Transverse colon (tissue), 3 donors: ENCODE measurements around the gene TCF19.

ENCODE experiments used
- CTCF ChIP-seq, 5 experiments: fragments of 200-600 bp in 3 of 5; fragments of 450-650 bp in 2 of 5; sonication (generic) in 3 of 5; IDR thresholded peaks; 1 replicate in 2 of 5; 2 replicates in 3 of 5; pipeline ENCODE4 v1.5.1; 2016 to 2017; ENCODE audit warnings: antibody characterized with exemption in 5 of 5, inconsistent platforms in 3 of 5, mild to moderate bottlenecking in 2 of 5, moderate library complexity in 1 of 5
- EP300 ChIP-seq: sonication (generic); formaldehyde crosslinking; IDR thresholded peaks from one replicate; pipeline ENCODE4 v1.6.1; 2017; ENCODE audit warnings: antibody characterized with exemption, low read depth

GRCh38 chr6:31193206-31193605 lies 34.8 kb downstream of the TCF19 start:
- no peak for TF ChIP-seq CTCF (IDR thresholded peaks at IDR 0.05)
- no peak for TF ChIP-seq EP300
